Pancreas (tissue), 10 donors: ENCODE measurements around the gene STK38L. TPM values are rescaled to one million over a fixed set of nuclear protein-coding genes. Genes with fewer than 3 reads are reported as not detected.

Experiments
- ATAC-seq, 4 donors: fragments of 200-7000 bp; cut with Tn5 transposase; one replicate each; pipeline versions ENCODE4 v1.8.0 to v1.9.1; 2020; ENCODE audit warnings: mild to moderate bottlenecking in 4 of 4, moderate library complexity in 4 of 4
- DNase-seq, 6 donors: peaks; one replicate each; pipeline ENCODE4 v3.0.0-alpha.2; 2020
- FAIRE-seq: peaks from 2 replicates; lab custom pipeline; 2012; peaks lifted over from hg19 to GRCh38; lab: Jason Lieb, UNC
- H3K27ac ChIP-seq, 4 donors: fragments of 200-600 bp; sonication (generic); 1 replicate in 3 of 4; 2 replicates in 1 of 4; pipeline versions ENCODE4 v1.5.0 to v1.8.0; 2020
- H3K27me3 ChIP-seq, 4 donors: fragments of 200-600 bp; one replicate each; pipeline ENCODE4 v1.8.0; 2021
- H3K36me3 ChIP-seq, 3 donors: fragments of 200-600 bp; sonication (generic) in 1 of 3; one replicate each; pipeline versions ENCODE4 v1.5.0 to v1.8.0; 2020 to 2021
- H3K4me1 ChIP-seq, 3 donors: fragments of 200-600 bp; one replicate each; pipeline ENCODE4 v1.8.0; 2021
- H3K4me3 ChIP-seq, 4 donors: fragments of 200-600 bp; sonication (generic) in 2 of 4; one replicate each; pipeline versions ENCODE4 v1.5.0 to v1.8.0; 2020 to 2021
- H3K9me3 ChIP-seq, 4 donors: fragments of 200-600 bp; one replicate each; pipeline ENCODE4 v1.8.0; 2021
- CTCF ChIP-seq, 4 donors: fragments of 200-600 bp; sonication (generic) in 3 of 4; IDR thresholded peaks; one replicate each; pipeline versions ENCODE4 v1.5.0 to v1.8.0; 2021; ENCODE audit warnings: antibody characterized with exemption in 4 of 4
- WGBS, 2 donors: extraction: QIAGEN DNeasy Blood & Tissue Kit; methylation state at CpG; one replicate each; pipeline ENCODE4 v1.1.7; 2013; 5-methylcytosine and 5-hydroxymethylcytosine counted together
- intact Hi-C, 3 donors: fragments of 100-400 bp; cut with DNase I; formaldehyde crosslinking; loops; one replicate each; pipeline versions ENCODE4 v1.11.1 to v1.14.2; 2022
- polyA plus RNA-seq, 2 donors: library from polyadenylated mRNA; stranded (reverse); fragments of 200-250 nt; gene quantifications; one replicate each; pipeline ENCODE4 v1.2.3, GENCODE V29; 2013
- total RNA-seq, 6 donors: library from RNA; stranded (reverse); fragmentation: NEBNext Ultra II Directional in 4 of 6; extraction: Animal tissue kit (Norgen Biotek cat#: 25700) in 4 of 6; gene quantifications; one replicate each; pipeline versions ENCODE4 v1.2.1 to v1.2.4, GENCODE V29; 2021 to 2023
- donor health status: healthy with polysubstance abuse.
- donor health status: DM: no; HTN: no; CAD: no; lungs with moderate emphysema.
- donor health status: DM: no; HTN: no; CAD: no.
- donor health status: control.
- donor health status: control.
- donor health status: Bipolar disorder and iron deficiency.
- donor health status: DM: yes; HTN: yes; CAD: no.
- donor health status: DM: no; HTN: no; CAD: no.
- donor health status: DM: no; HTN: no; CAD: no.
- donor health status: DM: yes; HTN: yes; CAD: no.

Gene STK38L
- total and polyA plus RNA-seq, 8 donors, result 6.3 to 49.9 (median 12.0) TPM

- no peak for FAIRE-seq
- Histone ChIP-seq H3K36me3 (no peaks in the 10 kb centered on the region), H3K9me3 (no peaks in the 10 kb centered on the region), H3K4me3 (peak within 1 kb of the TSS; percentile 59 to 76 (median 68)), H3K27ac (peak within 1 kb of the TSS in 2 of 4 donors; percentile 36 to 46), H3K4me1 (peaks cover 9 to 35% (median 12%) of the 10 kb centered on the region in 3 donors), H3K27me3 (no peaks in the 10 kb centered on the region)
- no peak for TF ChIP-seq CTCF (IDR thresholded peaks at IDR 0.05)
- intact Hi-C loops, result no loop called here
- 0% methylated on average over 60 to 95 of the region's 96 CpGs for WGBS, 2 donors
- ATAC-seq, result peak; percentile 55 to 79 (median 60)
- DNase-seq, result peak; percentile 30 to 83 (median 42)
These were observed 88.8 kb downstream of the STK38L start, which contains the start of gene BMAL2 for GRCh38 chr12:27332714-27333402. Gene BMAL2, plus strand, starts transcription at chr12:27332836. Its CDS starts 237 bp downstream, at chr12:27333073.

GRCh38 chr12:27333403-27334009, 89.4 kb downstream of the STK38L start:
- FAIRE-seq (no peak), DNase-seq (peak in 5 of 6 donors; percentile 25 to 72 (median 50)), ATAC-seq (peak; percentile 17 to 55 (median 39))
- Histone ChIP-seq H3K27ac (peak overlapping the region in 2 of 4 donors; percentile 36 to 46), H3K27me3 (no peaks in the 10 kb centered on the region), H3K4me1 (peaks cover 9 to 38% (median 16%) of the 10 kb centered on the region in 3 donors), H3K9me3 (no peaks in the 10 kb centered on the region), H3K36me3 (no peaks in the 10 kb centered on the region), H3K4me3 (peak overlapping the region; percentile 59 to 76 (median 68))
- WGBS, 2 donors, result 0 to 1% methylated on average over 34 to 40 of the region's 40 CpGs
- no peak for TF ChIP-seq CTCF (IDR thresholded peaks at IDR 0.05)
- intact Hi-C loops, result no loop called here

GRCh38 chr12:27334042-27334720, 90.1 kb downstream of the STK38L start:
- peak overlapping the region in 3 of 4 donors; percentile 59 to 76 (median 76) for H3K4me3 ChIP-seq
- intact Hi-C loops, result no loop called here
- no peak for ATAC-seq

GRCh38 chr12:27334721-27335082, 90.6 kb downstream of the STK38L start:
- DNase-seq (no peak), ATAC-seq (no peak), FAIRE-seq (no peak)
- no peaks in the 10 kb centered on the region for H3K9me3 ChIP-seq
- H3K36me3 ChIP-seq, result no peaks in the 10 kb centered on the region
- H3K4me1 ChIP-seq, result peaks cover 9 to 38% (median 16%) of the 10 kb centered on the region in 3 donors
- H3K27me3 ChIP-seq, result no peaks in the 10 kb centered on the region
- no peak overlapping the region for H3K4me3 ChIP-seq
- intact Hi-C loops, result no loop called here
- peak overlapping the region in 1 of 4 donors; percentile 59 for H3K27ac ChIP-seq
- no peak for TF ChIP-seq CTCF (IDR thresholded peaks at IDR 0.05)
- WGBS, 2 donors, result 73 to 80% methylated on average over 6 of the region's 6 CpGs

More at GRCh38 chr12:27334042-27334720, 90.1 kb downstream of the STK38L start:
- DNase-seq (no peak), FAIRE-seq (no peak)
- Histone ChIP-seq H3K36me3 (no peaks in the 10 kb centered on the region), H3K9me3 (no peaks in the 10 kb centered on the region), H3K27me3 (no peaks in the 10 kb centered on the region), H3K27ac (peak overlapping the region in 2 of 4 donors; percentile 36 to 59), H3K4me1 (peaks cover 9 to 38% (median 16%) of the 10 kb centered on the region in 3 donors)
- TF ChIP-seq CTCF (IDR thresholded peaks at IDR 0.05), result no peak
- 26 to 28% methylated on average over 7 of the region's 7 CpGs for WGBS, 2 donors
